HL-60 (cell line): ENCODE data around the gene HOXB7.

Experiments used
- DNase-seq, 2 experiments: peaks; one replicate each; pipeline ENCODE4 v3.0.0-alpha.2; 2010 to 2020; ENCODE audit warnings: low read depth in 1 of 2, low spot score in 1 of 2
- H3K27ac ChIP-seq: fragments of 250-450 bp; sonication (Bioruptor Pico); replicated peaks from 2 replicates; pipeline ENCODE4 v1.5.1; 2020; ENCODE audit warnings: mild to moderate bottlenecking, moderate library complexity
- H3K27me3 ChIP-seq: fragments of 250-450 bp; sonication (Bioruptor Pico); 2 replicates; pipeline ENCODE4 v1.5.1; 2021; ENCODE audit warnings: mild to moderate bottlenecking, moderate library complexity; ENCODE audit not compliant: insufficient read depth, poor library complexity, severe bottlenecking
- H3K4me3 ChIP-seq: replicated peaks from 2 replicates; pipeline ENCODE4 v1.5.1; 2011; ENCODE audit warnings: mild to moderate bottlenecking, control low read depth, low read length; ENCODE audit not compliant: insufficient read depth
- GABPA ChIP-seq: IDR thresholded peaks from 2 replicates; pipeline ENCODE4 v1.6.1; 2012; ENCODE audit warnings: low read depth
- POLR2AphosphoS5 ChIP-seq: IDR thresholded peaks from 2 replicates; pipeline ENCODE4 v1.6.1; 2012; ENCODE audit warnings: low read depth
- SPI1 ChIP-seq: IDR thresholded peaks from 2 replicates; pipeline ENCODE4 v1.6.1; 2012; ENCODE audit warnings: low read depth, mild to moderate bottlenecking, borderline replicate concordance
- TF ChIP-seq, protein P1 (sequence below): IDR thresholded peaks from one replicate; pipeline ENCODE4 v1.5.1; 2011; ENCODE audit warnings: low read length, control low read depth, inconsistent platforms; ENCODE audit not compliant: insufficient read depth
- TF ChIP-seq, protein P2 (sequence below): IDR thresholded peaks from 2 replicates; pipeline ENCODE4 v1.6.1; 2012; ENCODE audit warnings: low read depth; ENCODE audit not compliant: insufficient replicate concordance

HOXB7 gene

DNA sequence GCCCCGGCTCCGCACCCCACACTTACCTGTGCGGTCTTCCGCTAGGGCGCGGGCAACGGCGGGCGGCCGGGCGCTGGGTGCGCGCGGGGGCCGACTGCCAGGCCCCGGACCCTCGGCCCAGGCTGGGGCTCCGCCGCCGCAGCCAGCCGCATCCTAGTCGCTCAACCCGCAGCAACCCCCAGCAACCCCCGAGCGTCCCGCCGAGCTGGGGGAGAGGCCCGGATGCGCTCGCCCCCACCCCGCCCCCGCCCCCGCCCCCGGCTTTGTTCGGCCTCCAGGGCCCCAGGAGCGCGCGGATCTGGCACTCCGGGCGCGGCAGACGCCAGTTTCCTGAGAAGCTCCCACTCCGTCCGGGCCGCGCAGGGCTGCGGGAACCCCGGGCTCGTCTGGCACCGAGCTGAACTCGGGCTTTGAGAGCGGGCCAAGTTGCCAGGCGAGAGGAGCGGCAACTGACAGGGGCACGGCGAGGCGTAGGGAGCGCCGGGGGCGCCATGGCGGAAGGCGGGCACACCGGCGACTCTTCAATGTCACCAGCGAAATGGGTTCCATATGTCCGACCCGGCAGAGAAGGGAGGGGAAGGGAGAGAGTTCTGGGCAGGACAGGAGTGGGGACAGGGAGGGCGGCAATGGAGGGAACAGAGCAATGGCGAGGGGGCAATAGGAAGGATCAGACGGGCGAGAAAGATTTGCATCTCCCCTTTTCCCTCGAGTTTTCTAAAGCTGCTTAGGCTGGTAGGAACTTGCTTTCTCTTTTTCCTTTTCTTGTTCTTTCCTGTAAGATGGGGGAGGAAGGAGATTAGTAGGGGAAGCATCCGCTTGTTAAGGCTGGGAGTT, 46.4 kb downstream of the HOXB7 start:
- DNase-seq = no peak
- Histone ChIP-seq H3K27me3 (peaks cover 43% of the 10 kb centered on the region), H3K4me3 (no peak overlapping the region), H3K27ac (no peak overlapping the region)
- TF ChIP-seq, protein P1, sequence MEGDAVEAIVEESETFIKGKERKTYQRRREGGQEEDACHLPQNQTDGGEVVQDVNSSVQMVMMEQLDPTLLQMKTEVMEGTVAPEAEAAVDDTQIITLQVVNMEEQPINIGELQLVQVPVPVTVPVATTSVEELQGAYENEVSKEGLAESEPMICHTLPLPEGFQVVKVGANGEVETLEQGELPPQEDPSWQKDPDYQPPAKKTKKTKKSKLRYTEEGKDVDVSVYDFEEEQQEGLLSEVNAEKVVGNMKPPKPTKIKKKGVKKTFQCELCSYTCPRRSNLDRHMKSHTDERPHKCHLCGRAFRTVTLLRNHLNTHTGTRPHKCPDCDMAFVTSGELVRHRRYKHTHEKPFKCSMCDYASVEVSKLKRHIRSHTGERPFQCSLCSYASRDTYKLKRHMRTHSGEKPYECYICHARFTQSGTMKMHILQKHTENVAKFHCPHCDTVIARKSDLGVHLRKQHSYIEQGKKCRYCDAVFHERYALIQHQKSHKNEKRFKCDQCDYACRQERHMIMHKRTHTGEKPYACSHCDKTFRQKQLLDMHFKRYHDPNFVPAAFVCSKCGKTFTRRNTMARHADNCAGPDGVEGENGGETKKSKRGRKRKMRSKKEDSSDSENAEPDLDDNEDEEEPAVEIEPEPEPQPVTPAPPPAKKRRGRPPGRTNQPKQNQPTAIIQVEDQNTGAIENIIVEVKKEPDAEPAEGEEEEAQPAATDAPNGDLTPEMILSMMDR = no peak
- TF ChIP-seq, protein P2, sequence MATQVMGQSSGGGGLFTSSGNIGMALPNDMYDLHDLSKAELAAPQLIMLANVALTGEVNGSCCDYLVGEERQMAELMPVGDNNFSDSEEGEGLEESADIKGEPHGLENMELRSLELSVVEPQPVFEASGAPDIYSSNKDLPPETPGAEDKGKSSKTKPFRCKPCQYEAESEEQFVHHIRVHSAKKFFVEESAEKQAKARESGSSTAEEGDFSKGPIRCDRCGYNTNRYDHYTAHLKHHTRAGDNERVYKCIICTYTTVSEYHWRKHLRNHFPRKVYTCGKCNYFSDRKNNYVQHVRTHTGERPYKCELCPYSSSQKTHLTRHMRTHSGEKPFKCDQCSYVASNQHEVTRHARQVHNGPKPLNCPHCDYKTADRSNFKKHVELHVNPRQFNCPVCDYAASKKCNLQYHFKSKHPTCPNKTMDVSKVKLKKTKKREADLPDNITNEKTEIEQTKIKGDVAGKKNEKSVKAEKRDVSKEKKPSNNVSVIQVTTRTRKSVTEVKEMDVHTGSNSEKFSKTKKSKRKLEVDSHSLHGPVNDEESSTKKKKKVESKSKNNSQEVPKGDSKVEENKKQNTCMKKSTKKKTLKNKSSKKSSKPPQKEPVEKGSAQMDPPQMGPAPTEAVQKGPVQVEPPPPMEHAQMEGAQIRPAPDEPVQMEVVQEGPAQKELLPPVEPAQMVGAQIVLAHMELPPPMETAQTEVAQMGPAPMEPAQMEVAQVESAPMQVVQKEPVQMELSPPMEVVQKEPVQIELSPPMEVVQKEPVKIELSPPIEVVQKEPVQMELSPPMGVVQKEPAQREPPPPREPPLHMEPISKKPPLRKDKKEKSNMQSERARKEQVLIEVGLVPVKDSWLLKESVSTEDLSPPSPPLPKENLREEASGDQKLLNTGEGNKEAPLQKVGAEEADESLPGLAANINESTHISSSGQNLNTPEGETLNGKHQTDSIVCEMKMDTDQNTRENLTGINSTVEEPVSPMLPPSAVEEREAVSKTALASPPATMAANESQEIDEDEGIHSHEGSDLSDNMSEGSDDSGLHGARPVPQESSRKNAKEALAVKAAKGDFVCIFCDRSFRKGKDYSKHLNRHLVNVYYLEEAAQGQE = no peak

DNA sequence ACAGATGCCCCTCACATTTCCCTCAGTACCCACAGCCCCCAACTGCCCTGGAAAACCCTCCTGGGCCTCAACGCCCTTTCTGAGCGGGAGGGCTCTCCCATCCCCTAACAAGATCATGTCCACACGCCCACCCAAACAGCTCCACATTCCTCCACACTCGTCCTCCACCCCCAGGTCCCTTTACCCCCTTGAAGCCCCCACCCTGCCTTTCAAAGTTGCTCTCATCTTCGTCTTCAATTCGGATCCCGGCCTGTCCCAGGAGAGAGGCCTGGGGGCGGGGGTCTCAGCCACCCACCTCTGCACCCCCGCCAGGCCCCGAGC, 47.0 kb downstream of the HOXB7 start:
- DNase-seq = no peak
- Histone ChIP-seq H3K4me3 (no peak overlapping the region), H3K27ac (no peak overlapping the region), H3K27me3 (peaks cover 43% of the 10 kb centered on the region)
- no peak for TF ChIP-seq SPI1
- TF ChIP-seq POLR2AphosphoS5 = no peak
- TF ChIP-seq, protein P2 = no peak
- no peak for TF ChIP-seq GABPA
- TF ChIP-seq, protein P1 = no peak

DNA sequence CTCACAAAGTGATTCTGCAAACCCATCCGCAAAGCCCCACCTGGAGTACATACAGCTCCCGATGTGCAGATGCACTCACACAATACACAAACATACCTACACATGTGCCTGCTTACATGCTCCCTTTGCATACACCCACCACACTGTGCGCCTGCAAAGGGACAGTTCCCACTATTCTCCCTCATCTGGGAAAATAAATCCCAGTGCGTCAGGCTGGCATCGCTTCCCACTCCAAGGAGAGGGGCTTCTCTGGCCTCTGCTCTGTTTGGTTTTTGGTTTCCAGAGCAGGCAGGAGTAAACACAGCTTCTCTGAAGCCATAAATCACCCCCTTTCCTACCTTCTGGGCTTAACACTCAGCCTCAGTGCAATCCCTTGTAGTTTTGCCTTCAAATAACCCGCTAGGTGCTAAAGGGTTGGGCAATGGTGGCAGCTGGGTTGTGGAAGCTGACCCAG, 47.4 kb downstream of the HOXB7 start:
- H3K27me3 ChIP-seq = peaks cover 38% of the 10 kb centered on the region
- TF ChIP-seq SPI1 (no peak), GABPA (no peak), POLR2AphosphoS5 (no peak)
- TF ChIP-seq, protein P2 = no peak
- TF ChIP-seq, protein P1 = no peak
- H3K27ac ChIP-seq = no peak overlapping the region
- DNase-seq = no peak
- no peak overlapping the region for H3K4me3 ChIP-seq
